GM10266 (cell line): ENCODE results near the gene RNF123.
A peak's percentile ranks its signal among the peaks of the same experiment; 100 is the strongest.

Experiments used
- DNase-seq: peaks from one replicate; pipeline ENCODE4 v3.0.0; 2012; ENCODE audit errors: extremely low spot score
- CTCF ChIP-seq: IDR thresholded peaks from 2 replicates; pipeline ENCODE4 v1.5.1; 2012; ENCODE audit warnings: mild to moderate bottlenecking, low read depth; ENCODE audit not compliant: control insufficient read depth, insufficient read depth; ENCODE audit errors: missing control alignments

Gene RNF123

GRCh38 chr3:49717959-49718857 is 28.9 kb downstream of the RNF123 start:
- no peak for DNase-seq
- TF ChIP-seq CTCF = no peak

GRCh38 chr3:49718858-49719213 is 29.5 kb downstream of the RNF123 start:
- no peak for DNase-seq
- TF ChIP-seq CTCF = no peak

GRCh38 chr3:49719214-49719884 is 30.0 kb downstream of the RNF123 start, which contains the start of gene AMIGO3:
TSS of gene AMIGO3 (minus strand) at chr3:49719684. CDS start at chr3:49719465, 219 bp downstream.
- peak; percentile 47 for TF ChIP-seq CTCF
- DNase-seq = peak; percentile 98

- no peak for DNase-seq
Observed at GRCh38 chr3:49720855-49721595, 31.7 kb downstream of the RNF123 start.

GRCh38 chr3:49721596-49721895 is 32.2 kb downstream of the RNF123 start:
- no peak for TF ChIP-seq CTCF
- DNase-seq = no peak

More at GRCh38 chr3:49720855-49721595, 31.7 kb downstream of the RNF123 start:
- TF ChIP-seq CTCF = no peak

GRCh38 chr3:49721896-49722781 is 32.8 kb downstream of the RNF123 start:
- TF ChIP-seq CTCF = no peak
- no peak for DNase-seq
